Sigmoid colon (tissue), 4 donors: ENCODE data around the gene EDNRA.

ENCODE experiments used
- CTCF ChIP-seq, 4 experiments: fragments of 450-650 bp in 3 of 4; fragments of 200-600 bp in 1 of 4; IDR thresholded peaks; one replicate each; pipeline ENCODE4 v1.5.1; 2016 to 2019; ENCODE audit warnings: antibody characterized with exemption in 4 of 4, mild to moderate bottlenecking in 3 of 4, moderate library complexity in 2 of 4
- EP300 ChIP-seq, 4 donors: sonication (generic); formaldehyde crosslinking; IDR thresholded peaks; one replicate each; pipeline ENCODE4 v1.6.1; 2017; ENCODE audit warnings: antibody characterized with exemption in 4 of 4
- POLR2A ChIP-seq, 2 donors: fragments of 450-650 bp; IDR thresholded peaks; one replicate each; pipeline ENCODE4 v1.6.1; 2016; ENCODE audit warnings: antibody characterized with exemption in 2 of 2, mild to moderate bottlenecking in 2 of 2, moderate library complexity in 2 of 2
- POLR2AphosphoS5 ChIP-seq, 4 donors: sonication (generic); formaldehyde crosslinking; IDR thresholded peaks; one replicate each; pipeline ENCODE4 v1.6.1; 2017; ENCODE audit warnings: antibody characterized with exemption in 4 of 4

- TF ChIP-seq EP300 (IDR thresholded peaks at IDR 0.05) (no peak), POLR2A (IDR thresholded peaks at IDR 0.05) (no peak), CTCF (IDR thresholded peaks at IDR 0.05) (no peak), POLR2AphosphoS5 (IDR thresholded peaks at IDR 0.05) (no peak)
These were observed 113.2 kb downstream of the EDNRA start for GRCh38 chr4:147594107-147594506.
